NCI-H2029 (cell line): ENCODE results near the gene OR6C75.
"Not testable (repeated sequence)": the region's sequence is repeated elsewhere in the genome, so short reads cannot be mapped to it uniquely, and the experiment has no call there.

ENCODE experiments used
- DNase-seq: peaks from one replicate; lab custom pipeline; 2025; lab: John Stamatoyannopoulos, UW

OR6C75 gene

DNA sequence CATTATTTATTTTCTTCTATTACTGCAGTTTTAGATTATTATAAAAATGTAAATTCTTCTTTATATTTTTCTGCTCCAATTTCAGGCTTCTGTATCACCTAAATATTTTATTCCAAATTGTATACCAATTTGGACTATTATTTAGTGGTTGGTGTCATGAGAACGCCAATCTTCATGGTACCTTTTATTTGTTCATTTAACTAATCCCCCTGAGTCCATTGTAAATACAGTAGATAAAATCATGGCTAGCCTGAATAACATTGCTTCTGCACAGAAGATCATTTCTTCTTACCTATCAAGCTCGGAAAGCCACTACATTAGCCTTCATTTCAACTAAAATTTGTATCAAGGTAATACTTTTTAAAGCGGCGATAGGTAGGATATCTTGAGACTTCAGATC lies at the start of gene OR6C75:
OR6C75 (plus strand) TSS at position 301 of the 400 bp plus-strand sequence. CDS start 2,136 bp downstream, outside the sequence.
- no peak for DNase-seq

DNA sequence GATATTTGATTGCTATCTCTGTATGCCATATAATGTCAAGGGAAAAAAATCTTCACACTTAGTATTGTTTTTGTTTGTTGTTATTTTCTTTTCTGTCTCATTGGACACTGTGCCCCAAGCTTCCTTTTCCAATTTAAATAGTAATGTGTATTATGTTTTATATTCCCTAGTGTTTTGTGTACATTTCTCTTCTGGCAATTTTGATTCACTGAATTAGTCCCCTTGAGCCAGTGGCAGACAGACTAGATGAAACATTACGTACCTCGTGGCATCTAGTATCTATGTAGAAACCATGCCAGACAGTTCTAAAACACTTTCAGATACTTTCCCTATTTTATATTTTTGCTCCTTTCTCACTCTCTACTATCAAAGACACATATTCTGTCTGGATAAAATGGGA lies 48.7 kb upstream of the OR6C75 start, which contains the start of gene OR6C1:
OR6C1 (plus strand) TSS at position 301 of the 400 bp plus-strand sequence. CDS start 6,257 bp downstream, outside the sequence.
- no peak for DNase-seq

DNA sequence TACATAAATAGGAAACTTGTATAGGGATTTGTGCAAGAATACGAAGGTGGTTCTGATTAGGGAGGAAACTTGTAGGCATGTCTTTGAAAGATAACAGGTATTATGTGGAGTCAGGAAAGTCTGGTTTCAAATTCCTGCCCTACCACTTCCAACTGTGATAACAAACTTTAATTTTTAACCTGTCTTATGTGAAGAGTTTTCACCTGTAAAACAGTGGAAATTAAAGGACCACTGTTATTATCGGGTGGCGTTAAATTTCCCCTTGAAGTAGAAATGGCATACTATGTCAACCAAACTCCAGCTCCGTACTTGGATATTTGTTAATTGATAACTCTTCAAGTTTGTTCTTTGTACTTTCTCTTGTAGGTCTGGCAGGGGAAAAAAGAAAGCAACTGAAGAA lies 42.6 kb upstream of the OR6C75 start:
- no peak for DNase-seq

DNA sequence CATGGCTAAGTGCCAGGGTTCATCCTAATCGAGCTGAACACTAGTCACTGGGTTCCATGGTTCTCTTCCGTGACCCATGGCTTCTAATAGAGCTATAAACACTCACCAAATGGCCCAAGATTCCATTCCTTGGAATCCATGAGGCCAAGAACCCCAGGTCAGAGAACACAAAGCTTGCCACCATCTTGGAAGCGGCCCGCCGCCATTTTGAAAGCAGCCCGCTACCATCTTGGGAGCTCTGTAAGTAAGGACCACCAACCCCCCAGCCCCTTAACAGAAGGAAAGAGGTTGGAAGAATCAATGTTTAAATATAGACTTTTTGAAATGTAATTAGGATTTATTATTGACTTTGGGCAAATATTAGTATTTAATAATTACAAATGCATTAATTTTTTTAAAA lies 37.0 kb upstream of the OR6C75 start:
- DNase-seq: not testable (repeated sequence)

DNA sequence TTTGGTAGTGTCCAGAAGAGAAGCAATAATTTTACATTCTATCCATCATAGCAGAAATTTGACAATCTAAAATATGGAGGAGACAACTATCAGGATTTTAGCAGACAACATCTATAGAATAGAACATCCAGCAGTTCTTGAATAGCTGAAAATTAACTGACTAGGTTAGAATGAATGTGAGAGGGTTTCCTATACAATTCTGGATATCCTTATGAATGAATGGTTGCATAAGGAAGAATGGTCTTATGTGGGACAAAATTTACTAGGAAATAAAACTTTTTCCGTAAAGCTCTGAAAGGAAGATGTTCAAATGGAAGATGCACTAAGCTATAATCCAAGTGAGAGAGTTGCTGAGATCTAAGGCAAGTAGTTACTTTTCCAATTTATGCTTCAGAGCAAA lies 32.3 kb upstream of the OR6C75 start, which contains the start of gene OR6C3:
OR6C3 (plus strand) TSS at position 301 of the 400 bp plus-strand sequence. CDS start 955 bp downstream, outside the sequence.
- DNase-seq: no peak

DNA sequence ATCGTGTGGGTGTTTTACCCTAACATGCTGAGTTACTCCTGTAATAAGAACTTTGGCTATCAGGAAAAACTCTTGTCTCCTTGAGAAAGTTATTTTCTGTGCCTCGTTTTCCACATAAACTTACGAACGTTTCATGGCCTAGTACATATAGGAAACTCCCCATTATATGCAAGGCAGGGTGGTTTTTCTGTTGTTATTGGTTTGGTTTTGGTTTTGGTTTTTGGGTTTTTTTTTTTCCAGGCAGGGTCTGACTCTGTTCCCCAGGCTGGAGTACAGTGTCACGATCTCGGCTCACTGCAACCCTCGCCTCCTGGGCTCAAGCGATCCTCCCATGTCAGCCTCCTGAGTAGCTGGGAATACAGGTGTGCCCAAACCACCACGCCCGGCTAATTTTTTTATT lies 26.8 kb upstream of the OR6C75 start:
- no peak for DNase-seq

DNA sequence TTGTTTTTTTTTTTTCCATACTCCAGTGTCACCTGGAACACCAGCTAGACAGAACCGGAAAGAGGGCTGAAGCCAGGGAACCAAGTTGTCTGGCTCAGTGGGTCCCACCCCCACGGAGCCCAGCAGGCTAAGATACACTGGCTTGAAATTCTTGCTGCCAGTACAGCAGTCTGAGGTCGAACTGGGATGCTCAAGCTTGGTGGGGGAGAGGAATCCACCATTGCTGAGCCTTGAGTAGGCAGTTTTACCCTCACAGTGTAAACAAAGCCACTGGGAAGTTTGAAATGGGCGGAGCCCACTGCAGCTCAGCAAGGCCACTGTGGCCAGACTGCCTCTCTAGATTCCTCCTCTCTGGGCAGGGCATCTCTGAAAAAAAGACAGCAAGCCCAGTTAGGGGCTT lies 7.4 kb upstream of the OR6C75 start:
- not testable (repeated sequence) for DNase-seq

DNA sequence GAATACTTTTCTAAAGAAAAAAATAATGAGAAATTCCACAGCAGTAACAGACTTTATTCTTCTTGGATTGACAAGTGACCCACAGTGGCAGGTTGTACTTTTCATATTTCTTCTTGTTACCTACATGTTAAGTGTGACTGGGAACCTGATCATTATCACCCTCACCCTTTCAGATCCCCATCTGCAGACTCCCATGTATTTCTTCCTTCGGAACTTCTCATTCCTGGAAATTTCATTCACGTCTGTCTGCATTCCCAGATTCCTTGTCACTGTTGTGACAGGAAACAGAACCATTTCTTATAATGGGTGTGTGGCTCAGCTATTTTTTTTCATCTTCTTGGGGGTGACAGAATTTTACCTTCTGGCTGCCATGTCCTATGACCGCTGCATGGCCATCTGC lies 2.3 kb downstream of the OR6C75 start:
- DNase-seq: no peak

DNA sequence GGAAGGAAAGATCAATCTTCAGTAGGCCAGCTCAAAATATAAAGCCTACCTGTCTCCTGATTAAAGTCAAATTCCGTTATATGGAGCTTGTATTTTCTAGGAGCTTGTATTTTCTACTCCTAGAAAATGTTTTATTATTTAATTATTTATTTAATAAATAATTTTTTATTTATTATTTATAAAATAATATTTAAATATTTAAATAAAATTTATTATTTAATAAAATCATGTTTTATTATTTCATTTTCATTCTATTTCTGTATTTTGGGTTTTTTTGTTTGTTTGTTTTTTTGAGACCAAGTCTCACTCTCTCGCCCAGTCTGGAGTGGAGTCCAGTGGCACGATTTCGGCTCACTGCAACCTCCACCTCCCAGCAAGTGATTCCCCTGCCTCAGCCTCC lies 9.7 kb downstream of the OR6C75 start:
- DNase-seq: no peak

DNA sequence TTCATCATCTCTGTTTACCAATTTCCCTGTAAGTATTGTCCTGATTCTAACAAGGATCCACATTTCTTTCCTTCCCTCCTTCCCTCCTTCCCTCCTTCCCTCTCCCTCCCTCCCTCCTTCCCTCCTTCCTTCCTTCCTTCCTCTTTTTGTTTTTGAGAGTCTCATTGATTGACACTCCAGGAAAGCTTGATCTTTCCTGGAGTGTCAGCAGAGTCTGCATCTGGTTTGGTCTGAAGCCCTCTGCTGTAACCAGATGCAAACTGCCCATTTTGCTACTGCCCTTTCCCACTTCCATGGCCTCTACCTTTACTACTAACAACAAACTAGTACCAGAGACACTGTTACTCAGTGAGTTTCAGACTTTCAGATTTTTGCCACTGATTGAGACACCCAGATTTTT lies 23.1 kb downstream of the OR6C75 start:
- DNase-seq: no peak

DNA sequence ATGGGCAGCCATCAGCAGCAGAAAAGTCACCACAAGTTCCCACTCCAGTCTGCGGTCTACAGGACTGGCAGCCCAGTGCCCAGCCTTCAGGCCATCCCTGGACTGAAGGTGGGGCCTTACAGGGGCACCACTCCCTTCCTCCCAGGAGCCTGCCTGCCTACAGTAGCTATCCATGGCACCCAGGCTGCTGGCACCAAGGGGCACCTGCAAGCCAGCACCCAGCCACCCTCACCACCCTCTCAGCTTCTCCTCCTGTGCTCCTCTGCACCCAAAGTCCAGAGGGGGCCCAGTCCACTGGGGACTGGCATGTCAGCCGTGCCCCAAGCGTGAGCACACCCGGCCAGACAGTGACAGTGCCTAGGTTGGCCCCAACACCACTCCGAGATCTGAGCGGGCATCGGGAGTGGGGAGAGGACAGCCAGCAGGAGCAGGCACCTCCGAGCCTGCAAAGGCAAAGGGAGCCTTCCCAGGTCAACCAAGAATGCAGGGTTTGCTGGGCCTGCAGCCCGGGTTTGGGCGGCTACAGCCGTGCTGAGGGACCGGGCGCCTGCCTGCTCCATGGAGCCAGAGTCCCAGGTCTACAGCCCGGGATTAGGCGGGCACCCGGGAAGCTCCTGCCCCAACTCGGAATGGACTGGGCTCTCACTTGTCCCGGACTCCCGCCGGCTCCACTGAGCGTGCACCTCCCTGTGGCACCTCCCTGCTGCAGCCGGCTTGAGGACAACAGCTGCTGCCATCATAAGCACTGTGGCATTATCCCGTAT lies 29.4 kb downstream of the OR6C75 start:
- no peak for DNase-seq

DNA sequence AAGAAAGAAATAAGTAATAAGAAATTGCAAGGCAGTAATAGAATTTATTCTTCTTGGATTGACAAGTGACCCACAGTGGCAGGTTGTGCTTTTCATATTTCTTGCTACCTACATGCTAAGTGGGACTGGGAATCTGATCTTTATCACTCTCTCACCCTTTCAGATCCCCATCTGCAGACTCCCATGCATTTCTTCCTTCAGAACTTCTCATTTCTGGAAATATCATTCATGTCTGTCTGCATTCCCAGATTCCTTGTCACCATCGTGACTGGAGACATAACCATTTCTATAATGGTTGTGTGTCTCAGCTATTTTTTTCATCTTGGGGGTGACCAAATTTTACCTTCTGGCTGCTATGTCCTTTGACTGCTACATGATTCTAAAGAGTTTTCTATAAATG lies 33.6 kb downstream of the OR6C75 start:
- no peak for DNase-seq

DNA sequence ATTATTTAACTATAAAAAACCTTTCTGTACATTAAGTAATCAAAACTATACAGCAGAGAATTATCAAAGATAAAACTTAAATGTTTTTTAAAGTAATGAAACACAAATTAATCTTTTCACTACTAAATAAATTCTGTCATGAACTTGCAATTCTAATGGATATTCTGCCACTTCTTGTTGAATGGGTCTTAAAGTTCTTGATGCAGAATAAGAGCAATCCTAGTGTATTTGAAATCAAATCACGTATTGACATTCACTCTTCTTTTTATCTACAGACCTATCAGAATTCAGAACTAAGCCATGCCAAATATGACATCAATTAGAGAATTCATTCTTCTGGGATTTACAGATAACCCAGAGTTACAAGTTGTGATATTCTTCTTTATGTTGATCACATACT lies 37.5 kb downstream of the OR6C75 start, which contains the start of gene OR6C65:
OR6C65 (plus strand) TSS at position 301 of the 400 bp plus-strand sequence; CDS start at position 301, 0 bp downstream.
- DNase-seq: no peak

DNA sequence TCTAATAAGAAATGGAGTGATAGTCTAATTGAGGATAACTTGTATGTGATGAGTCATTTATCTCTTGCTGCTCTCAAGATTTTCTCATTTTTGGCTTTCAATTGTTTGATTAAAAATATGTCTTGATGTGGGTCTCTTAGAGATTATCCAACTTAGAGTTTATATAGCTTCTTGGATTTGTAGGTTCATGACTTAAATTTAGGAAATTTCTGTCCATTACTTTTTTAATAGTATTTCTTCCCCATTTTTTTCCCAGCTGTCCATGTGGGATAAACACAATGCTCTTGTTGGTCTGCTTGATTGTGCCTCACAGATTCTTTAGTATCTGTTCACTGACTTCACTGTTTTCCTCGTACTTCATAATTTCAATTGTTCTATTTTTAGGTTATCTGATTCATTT lies 45.1 kb downstream of the OR6C75 start:
- DNase-seq: no peak

DNA sequence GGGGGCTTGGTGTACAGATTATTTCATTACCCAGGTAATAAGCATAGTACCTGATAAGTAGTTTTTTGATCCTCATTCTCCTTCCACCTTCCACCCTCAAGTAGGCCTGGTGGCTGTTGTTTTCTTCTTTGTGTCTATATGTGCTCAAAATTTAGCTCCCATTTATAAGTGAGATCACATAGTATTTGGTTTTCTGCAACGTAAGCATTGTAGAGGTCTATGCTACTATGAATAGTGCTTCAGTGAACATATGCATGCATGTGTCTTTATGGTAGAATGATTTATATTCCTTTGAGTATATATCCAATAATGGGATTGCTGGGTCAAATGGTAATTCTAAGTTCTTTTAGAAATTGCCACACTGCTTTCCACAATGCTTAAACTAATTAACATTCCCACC lies 46.4 kb downstream of the OR6C75 start:
- DNase-seq: not testable (repeated sequence)

DNA sequence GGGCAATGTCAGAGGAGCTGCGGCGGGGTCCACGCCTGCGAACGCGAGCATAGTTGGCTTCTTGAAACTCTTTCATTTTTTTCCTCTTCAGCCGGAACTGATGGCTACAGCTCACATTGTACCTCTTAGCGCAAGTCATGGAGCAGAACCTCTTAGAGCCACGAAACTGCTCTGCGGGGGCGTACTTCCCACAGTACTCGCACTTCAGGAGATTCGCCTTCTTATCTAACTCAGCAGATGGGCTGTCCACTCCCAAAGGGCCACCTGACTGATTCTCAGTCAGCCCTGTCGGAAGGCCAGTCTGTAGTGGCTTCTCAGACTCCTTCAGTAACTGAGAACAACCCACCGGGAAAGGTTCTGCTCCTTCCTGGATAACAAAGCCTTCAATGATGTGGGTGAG lies 49.4 kb downstream of the OR6C75 start:
- not testable (repeated sequence) for DNase-seq

DNA sequence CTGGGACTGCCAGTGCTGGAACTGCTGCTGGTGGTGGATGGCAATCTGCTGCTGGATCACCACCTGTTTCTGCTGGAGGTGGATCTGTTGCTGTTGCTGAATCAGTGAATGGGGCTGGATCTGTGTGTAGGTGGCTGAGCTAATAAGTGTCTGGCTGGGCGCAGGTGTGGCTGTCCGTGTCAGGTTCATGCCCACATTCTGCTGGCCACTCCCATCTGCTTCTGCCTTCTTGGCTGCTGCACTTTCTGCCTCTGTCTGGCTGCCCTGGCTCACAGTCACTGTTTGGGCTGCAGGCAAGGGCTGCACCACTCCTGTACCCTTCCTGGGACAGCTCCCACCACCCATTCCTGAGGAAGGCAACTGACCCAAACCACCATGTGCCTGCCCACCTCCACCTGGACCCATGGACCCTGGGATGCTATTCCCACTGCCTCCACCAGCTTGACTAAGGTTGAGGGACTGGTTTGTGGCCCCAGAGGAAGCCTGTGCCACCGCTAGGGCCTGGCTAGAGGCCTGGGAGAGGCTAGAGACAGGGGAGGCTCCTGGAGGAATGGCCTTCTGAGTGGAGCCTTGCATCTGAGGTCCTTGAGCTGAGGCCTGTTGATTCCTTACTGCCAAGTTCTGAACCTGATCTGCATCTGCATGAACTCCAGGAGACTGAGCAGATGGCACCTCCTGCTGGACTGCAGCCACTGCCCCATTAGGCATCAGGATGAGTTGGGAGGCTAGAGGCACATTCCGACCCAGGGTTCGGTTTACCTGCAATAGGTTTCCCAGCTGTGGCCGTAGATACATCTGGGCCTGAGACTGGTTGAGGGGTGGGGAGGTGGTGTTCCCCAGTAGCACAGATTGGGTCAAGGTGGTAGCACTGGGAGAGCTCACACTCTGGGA lies 51.0 kb downstream of the OR6C75 start:
- not testable (repeated sequence) for DNase-seq

DNA sequence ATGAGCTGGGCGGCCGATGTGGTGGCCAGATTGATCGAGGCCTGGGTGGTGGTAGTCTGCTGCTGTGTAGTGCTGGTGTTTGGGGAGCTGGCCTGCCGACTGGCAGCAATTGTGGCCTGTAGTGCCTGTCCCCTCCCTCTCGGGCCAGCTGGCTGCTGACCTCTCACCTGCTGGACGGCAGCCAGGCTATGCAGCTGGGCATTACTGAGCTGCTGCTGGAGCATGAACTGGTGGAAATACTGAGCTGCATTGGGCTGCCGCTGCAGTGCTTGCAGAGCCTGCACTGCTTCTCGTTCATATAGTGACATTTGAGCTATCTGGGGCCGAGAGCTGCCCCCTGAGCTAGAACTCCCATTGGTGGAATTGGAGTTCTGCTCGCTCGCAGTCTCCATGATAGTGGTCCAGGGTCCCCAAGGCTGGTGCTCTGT lies 51.6 kb downstream of the OR6C75 start:
- not testable (repeated sequence) for DNase-seq

DNA sequence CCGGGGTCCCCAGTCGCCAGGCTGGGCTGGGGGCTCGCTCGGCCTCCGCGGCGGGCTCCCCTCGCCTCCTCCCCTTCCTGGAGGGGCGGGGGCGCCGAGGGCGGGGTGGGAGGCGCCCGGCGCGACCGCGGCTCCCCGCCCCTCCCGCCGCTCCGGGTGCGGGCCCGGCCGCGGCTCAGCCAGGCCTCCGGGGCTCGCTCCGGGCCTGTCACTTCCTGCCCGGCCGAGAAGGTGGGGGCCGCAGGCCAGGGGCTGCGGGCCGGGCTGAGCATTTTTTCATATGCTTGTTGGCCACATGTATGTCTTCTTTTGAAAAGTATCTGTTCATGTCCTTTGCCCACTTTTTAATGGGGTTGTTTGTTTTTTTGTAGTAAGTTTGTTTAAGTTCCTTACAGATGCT lies 52.1 kb downstream of the OR6C75 start:
- not testable (repeated sequence) for DNase-seq

DNA sequence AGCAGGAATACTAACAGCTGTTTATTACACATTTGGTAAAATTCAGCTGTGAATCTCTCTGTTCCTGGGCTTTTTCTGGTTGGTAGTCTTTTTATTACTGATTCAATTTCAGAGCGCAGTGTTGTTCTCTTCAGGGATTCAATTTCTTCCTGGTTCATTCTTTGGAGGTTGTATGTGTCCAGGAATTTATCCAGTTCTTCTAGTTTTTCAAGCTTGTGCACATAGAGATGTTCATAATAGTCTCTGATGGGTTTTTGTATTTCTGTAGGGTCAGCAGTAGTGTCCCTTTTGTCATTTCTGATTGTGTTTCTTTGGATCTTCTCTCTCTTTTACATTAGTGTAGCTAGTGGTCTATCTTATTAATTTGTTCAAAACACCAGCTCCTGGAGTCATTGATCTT lies 54.2 kb downstream of the OR6C75 start:
- no peak for DNase-seq
